Measurements from ENCODE around the gene MS4A15. TPM values are rescaled to one million over a fixed set of nuclear protein-coding genes. Genes with fewer than 3 reads are reported as not detected.
A peak's percentile ranks its signal among the peaks of the same experiment; 100 is the strongest.

MS4A15 gene
- total RNA-seq, 1 donor from 2014 or later, result not detected

DNA sequence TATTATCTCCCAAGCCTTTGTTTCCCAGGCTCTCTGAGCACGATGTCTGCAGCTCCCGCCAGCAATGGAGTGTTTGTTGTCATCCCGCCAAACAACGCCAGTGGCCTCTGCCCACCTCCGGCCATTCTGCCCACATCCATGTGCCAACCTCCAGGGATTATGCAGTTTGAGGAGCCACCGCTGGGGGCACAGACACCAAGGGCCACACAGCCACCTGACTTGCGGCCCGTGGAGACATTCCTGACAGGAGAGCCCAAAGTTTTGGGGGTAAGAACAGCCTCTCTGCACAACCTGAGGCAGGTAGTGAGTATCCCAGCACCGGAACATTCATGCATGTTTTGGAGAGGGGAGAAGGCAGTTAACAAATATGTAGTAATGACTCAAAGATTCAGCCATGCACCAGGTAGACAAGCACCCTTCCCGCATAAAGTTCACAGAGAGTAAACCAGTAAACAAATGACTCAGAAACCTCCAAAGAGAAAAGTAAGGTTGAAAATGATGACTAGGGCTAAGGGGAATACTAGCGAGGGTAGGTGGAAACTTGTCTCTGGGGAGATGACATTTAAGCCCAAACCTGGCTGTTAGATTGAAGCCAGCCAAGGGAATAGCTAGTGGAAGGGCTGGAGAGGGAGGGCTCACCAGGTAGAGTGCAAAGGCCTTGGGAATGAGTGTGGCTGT is 7.2 kb downstream of the MS4A15 start:
- DNase-seq (ENCODE audit: low read depth) (no peak), FAIRE-seq (no peak)
- TF ChIP-seq, protein P1, sequence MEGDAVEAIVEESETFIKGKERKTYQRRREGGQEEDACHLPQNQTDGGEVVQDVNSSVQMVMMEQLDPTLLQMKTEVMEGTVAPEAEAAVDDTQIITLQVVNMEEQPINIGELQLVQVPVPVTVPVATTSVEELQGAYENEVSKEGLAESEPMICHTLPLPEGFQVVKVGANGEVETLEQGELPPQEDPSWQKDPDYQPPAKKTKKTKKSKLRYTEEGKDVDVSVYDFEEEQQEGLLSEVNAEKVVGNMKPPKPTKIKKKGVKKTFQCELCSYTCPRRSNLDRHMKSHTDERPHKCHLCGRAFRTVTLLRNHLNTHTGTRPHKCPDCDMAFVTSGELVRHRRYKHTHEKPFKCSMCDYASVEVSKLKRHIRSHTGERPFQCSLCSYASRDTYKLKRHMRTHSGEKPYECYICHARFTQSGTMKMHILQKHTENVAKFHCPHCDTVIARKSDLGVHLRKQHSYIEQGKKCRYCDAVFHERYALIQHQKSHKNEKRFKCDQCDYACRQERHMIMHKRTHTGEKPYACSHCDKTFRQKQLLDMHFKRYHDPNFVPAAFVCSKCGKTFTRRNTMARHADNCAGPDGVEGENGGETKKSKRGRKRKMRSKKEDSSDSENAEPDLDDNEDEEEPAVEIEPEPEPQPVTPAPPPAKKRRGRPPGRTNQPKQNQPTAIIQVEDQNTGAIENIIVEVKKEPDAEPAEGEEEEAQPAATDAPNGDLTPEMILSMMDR (IDR thresholded peaks at IDR 0.05; ENCODE audit: insufficient read depth, low read length, severe bottlenecking), result no peak
- H3K27me3 ChIP-seq (ENCODE audit: control insufficient read depth, insufficient read depth, low read length), result no peaks in the 10 kb centered on the region
- H3K36me3 ChIP-seq (ENCODE audit: control insufficient read depth, insufficient read depth, low read length), result no peaks in the 10 kb centered on the region
- H3K4me3 ChIP-seq (ENCODE audit: low read depth, low read length), result no peak overlapping the region

DNA sequence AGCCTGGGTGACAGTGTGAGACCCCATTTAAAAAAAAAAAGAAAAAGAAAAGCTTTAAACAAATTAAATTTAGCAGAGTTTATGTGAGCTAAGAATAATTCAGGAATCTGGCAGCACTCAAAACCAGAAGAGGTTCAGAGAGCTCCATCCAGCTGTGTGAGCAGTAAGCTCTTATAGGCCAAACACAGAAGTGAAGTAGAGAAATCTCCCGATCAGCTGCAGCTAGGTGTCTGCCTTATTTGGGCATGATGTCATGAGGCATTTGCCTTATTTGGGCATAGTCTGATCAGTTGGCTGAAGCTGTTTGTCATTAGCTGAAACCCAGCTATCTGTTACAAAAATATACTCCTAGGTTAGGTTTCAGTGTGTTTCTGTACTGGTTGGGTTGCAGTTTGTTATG is 8.2 kb downstream of the MS4A15 start:
- FAIRE-seq (no peak), DNase-seq (ENCODE audit: low read depth) (no peak)
- H3K4me3 ChIP-seq (ENCODE audit: low read depth, low read length), result no peak overlapping the region
- TF ChIP-seq, protein P1 (IDR thresholded peaks at IDR 0.05; ENCODE audit: insufficient read depth, low read length, severe bottlenecking), result no peak
- H3K36me3 ChIP-seq (ENCODE audit: control insufficient read depth, insufficient read depth, low read length), result no peaks in the 10 kb centered on the region
- H3K27me3 ChIP-seq (ENCODE audit: control insufficient read depth, insufficient read depth, low read length), result no peaks in the 10 kb centered on the region

DNA sequence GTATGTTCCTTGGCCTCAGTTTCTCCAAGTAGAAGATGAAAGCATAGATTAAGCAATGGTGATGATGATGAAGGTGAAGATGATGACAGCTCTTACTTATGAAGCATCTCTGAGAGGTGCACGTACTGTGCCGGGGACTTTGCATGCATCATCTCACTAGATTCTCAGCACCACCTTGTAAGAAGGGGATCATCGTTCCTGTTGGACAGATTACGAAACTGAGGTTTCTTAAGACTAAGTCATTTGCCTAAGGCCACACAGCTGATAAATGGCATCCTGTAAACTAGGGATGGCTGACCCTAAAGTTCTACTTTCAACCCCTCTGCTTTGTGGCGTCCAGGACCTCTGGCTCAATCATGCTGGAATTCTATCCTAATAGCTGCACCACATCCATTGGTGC is 8.7 kb downstream of the MS4A15 start:
- TF ChIP-seq, protein P1 (IDR thresholded peaks at IDR 0.05; ENCODE audit: insufficient read depth, low read length, severe bottlenecking), result no peak
- no peak for DNase-seq (ENCODE audit: low read depth)
- Histone ChIP-seq H3K4me3 (ENCODE audit: low read depth, low read length) (no peak overlapping the region), H3K36me3 (ENCODE audit: control insufficient read depth, insufficient read depth, low read length) (no peaks in the 10 kb centered on the region), H3K27me3 (ENCODE audit: control insufficient read depth, insufficient read depth, low read length) (no peaks in the 10 kb centered on the region)
- FAIRE-seq, result no peak

DNA sequence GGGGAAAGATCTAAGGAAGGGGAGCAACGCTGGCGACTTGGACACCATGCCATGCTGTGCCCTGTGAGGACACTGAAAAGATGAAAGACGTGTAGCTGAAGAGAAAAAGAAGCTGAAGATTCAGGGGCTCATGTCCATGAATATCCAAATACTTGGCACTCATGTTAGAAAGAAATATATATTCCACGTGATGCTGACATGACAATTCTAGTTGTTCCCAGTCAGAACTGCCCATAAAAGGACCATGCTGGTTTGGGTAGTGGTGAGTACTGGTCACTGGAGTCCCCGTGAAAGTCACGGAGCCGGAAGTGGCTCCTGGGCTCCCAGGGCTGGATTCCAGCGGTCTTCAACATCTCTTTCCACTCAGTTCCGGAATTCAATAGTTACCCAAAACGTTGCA is 9.9 kb downstream of the MS4A15 start:
- DNase-seq (ENCODE audit: low read depth) (no peak), FAIRE-seq (no peak)
- Histone ChIP-seq H3K36me3 (ENCODE audit: control insufficient read depth, insufficient read depth, low read length) (no peaks in the 10 kb centered on the region), H3K27me3 (ENCODE audit: control insufficient read depth, insufficient read depth, low read length) (no peaks in the 10 kb centered on the region), H3K4me3 (ENCODE audit: low read depth, low read length) (no peak overlapping the region)
- TF ChIP-seq, protein P1 (IDR thresholded peaks at IDR 0.05; ENCODE audit: insufficient read depth, low read length, severe bottlenecking), result no peak

DNA sequence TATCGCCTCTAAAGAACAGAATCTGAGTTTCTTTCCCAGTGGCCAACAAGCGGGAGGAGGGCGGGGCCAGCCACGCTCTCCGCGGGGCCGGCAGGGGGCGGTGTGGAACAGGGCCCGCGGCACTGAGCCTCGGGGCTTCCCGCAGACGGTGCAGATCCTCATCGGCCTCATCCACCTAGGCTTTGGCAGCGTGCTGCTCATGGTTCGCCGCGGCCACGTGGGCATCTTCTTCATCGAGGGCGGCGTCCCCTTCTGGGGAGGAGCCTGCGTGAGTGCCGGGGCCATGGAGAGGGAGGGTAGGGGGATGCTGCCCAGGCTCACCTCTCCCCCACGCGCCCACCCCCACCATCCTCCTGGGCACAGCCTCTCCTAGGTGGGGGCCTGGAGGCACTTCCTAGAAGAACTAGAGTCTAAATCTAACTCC is 10.7 kb downstream of the MS4A15 start:
- H3K36me3 ChIP-seq (ENCODE audit: control insufficient read depth, insufficient read depth, low read length), result no peaks in the 10 kb centered on the region
- TF ChIP-seq, protein P1 (IDR thresholded peaks at IDR 0.05; ENCODE audit: insufficient read depth, low read length, severe bottlenecking), result peak; percentile 26
- no peaks in the 10 kb centered on the region for H3K27me3 ChIP-seq (ENCODE audit: control insufficient read depth, insufficient read depth, low read length)
- FAIRE-seq, result no peak
- DNase-seq (ENCODE audit: low read depth), result no peak
- no peak overlapping the region for H3K4me3 ChIP-seq (ENCODE audit: low read depth, low read length)

DNA sequence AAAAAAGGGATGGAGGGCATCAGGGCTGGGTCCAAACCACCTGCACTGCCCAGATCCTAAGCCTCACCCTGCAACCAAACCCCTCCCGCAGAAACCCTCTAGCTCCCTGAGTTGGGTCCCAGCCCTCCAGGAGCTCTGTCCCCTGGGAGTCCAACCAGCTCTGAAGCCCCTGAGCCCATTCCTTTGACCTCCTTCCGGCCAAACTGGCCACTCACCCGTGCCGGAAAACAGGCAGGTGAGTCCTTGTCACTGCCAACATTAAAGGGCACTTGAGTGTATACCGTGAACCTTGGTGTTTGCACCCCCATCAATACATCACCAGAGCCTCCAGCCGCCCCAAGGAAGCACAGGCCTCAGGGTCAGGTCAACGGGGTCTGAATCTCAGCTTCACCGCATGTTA is 11.5 kb downstream of the MS4A15 start:
- H3K36me3 ChIP-seq (ENCODE audit: control insufficient read depth, insufficient read depth, low read length), result no peaks in the 10 kb centered on the region
- FAIRE-seq, result no peak
- no peak overlapping the region for H3K4me3 ChIP-seq (ENCODE audit: low read depth, low read length)
- TF ChIP-seq, protein P1 (IDR thresholded peaks at IDR 0.05; ENCODE audit: insufficient read depth, low read length, severe bottlenecking), result no peak
- no peaks in the 10 kb centered on the region for H3K27me3 ChIP-seq (ENCODE audit: control insufficient read depth, insufficient read depth, low read length)
- DNase-seq (ENCODE audit: low read depth), result no peak

Measured in bronchial epithelial cell (primary cell).